CD8-positive, alpha-beta memory T cell (primary cell): ENCODE measurements around the gene VPS54. TPM values are rescaled to one million over a fixed set of nuclear protein-coding genes. Genes with fewer than 3 reads are reported as not detected.
"Not testable (repeated sequence)": the region's sequence is repeated elsewhere in the genome, so short reads cannot be mapped to it uniquely, and the experiment has no call there.

ENCODE experiments used
- CTCF ChIA-PET: fragments of 350-600 bp; sonication (Branson Sonifier 250); formaldehyde crosslinking; loops from one replicate; lab custom pipeline; 2021; ENCODE audit warnings: antibody characterized with exemption; lab: Charles Lee
- POLR2A ChIA-PET: fragments of 350-600 bp; sonication (Branson Sonifier 250); formaldehyde crosslinking; loops from one replicate; lab custom pipeline; 2021; ENCODE audit warnings: antibody characterized with exemption; lab: Charles Lee
- DNase-seq, 5 donors: peaks; one replicate each; pipeline versions ENCODE4 v3.0.0 to v3.0.0-alpha.2; 2020 to 2022; ENCODE audit warnings: mixed read lengths in 1 of 5
- H3K27ac ChIP-seq: one replicate; pipeline ENCODE4 v1.7.0; 2013; ENCODE audit warnings: low read depth, mild to moderate bottlenecking, low read length, moderate library complexity
- H3K27me3 ChIP-seq: 2 replicates; pipeline ENCODE4 v1.7.0; 2013; ENCODE audit warnings: low read length, mild to moderate bottlenecking; ENCODE audit not compliant: insufficient read depth, poor library complexity, severe bottlenecking
- H3K36me3 ChIP-seq: 2 replicates; pipeline ENCODE4 v1.7.0; 2013; ENCODE audit warnings: mild to moderate bottlenecking, low read length, moderate library complexity; ENCODE audit not compliant: insufficient read depth
- H3K4me1 ChIP-seq: 2 replicates; pipeline ENCODE4 v1.7.0; 2013; ENCODE audit warnings: mild to moderate bottlenecking, low read length, moderate library complexity; ENCODE audit not compliant: insufficient read depth
- H3K4me3 ChIP-seq: 2 replicates; pipeline ENCODE4 v1.7.0; 2013; ENCODE audit warnings: mild to moderate bottlenecking, low read length
- H3K9me3 ChIP-seq: 2 replicates; pipeline ENCODE4 v1.7.0; 2013; ENCODE audit warnings: mild to moderate bottlenecking, low read length
- H3K27ac Mint-ChIP-seq, 8 donors: one replicate each; pipeline ENCODE4 v1.8.0; 2020 to 2021; ENCODE audit warnings: mixed read lengths in 8 of 8, mild to moderate bottlenecking in 6 of 8, inconsistent platforms in 3 of 8, moderate library complexity in 3 of 8
- H3K27me3 Mint-ChIP-seq, 2 donors: one replicate each; pipeline ENCODE4 v1.8.0; 2020 to 2021; ENCODE audit warnings: mixed read lengths in 2 of 2, mild to moderate bottlenecking in 1 of 2, moderate library complexity in 1 of 2
- H3K36me3 Mint-ChIP-seq, 3 donors: one replicate each; pipeline ENCODE4 v1.8.0; 2020 to 2021; ENCODE audit warnings: mixed read lengths in 3 of 3, inconsistent platforms in 1 of 3, mild to moderate bottlenecking in 1 of 3
- H3K4me1 Mint-ChIP-seq, 3 donors: one replicate each; pipeline ENCODE4 v1.8.0; 2020 to 2021; ENCODE audit warnings: mixed read lengths in 3 of 3, inconsistent platforms in 1 of 3, mild to moderate bottlenecking in 1 of 3
- H3K4me3 Mint-ChIP-seq, 7 donors: one replicate each; pipeline ENCODE4 v1.8.0; 2020 to 2021; ENCODE audit warnings: mixed read lengths in 7 of 7, mild to moderate bottlenecking in 6 of 7, moderate library complexity in 4 of 7, inconsistent platforms in 2 of 7
- H3K9me3 Mint-ChIP-seq, 5 donors: one replicate each; pipeline ENCODE4 v1.8.0; 2020 to 2022; ENCODE audit warnings: mixed read lengths in 5 of 5, mild to moderate bottlenecking in 3 of 5, moderate library complexity in 2 of 5, inconsistent platforms in 1 of 5
- polyA plus RNA-seq: library from polyadenylated mRNA; unstranded; fragments of 300-500 nt; fragmentation: Illumina TruSeq; gene quantifications from one replicate; pipeline ENCODE4 v1.2.3, GENCODE V29; 2021
- total RNA-seq, 2 experiments: library from RNA; stranded (reverse); gene quantifications; one replicate each; pipeline ENCODE4 v1.2.3, GENCODE V29; 2021

Gene VPS54
- total and polyA plus RNA-seq, 3 experiments from 2014 or later = 10.7 to 11.3 (median 10.9) TPM

DNA sequence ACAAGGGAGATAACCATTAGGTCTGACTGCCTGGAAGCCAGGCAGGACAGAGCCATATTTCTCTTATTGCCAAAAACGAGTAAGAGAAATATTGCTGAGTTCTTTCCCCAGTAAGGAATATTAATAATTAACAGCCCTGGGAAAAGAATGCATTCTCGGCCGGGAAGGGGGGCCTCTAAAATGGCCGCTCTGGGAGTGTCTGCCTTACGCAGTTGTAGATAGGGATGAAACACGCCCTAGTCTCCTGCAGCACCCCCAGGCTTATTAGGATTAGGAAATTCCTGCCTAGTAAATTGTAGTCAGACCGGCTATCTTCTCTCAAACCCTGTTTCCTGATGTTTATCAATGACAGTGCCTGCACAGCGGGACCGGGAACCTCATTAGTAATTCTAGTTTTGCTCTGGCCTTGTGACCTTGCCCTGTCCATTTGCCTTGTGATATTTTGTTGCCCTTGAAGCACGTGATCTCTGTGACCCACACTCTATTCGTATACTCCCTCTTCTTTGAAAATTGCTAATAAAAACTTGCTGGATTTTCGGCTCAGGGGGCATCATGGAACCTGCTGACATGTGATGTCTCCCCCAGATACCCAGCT lies 30.3 kb downstream of the VPS54 start:
- H3K4me3 ChIP-seq, H3K27ac ChIP-seq, H3K4me3 Mint-ChIP-seq, H3K27me3 ChIP-seq, H3K27me3 Mint-ChIP-seq, H3K9me3 ChIP-seq, H3K36me3 ChIP-seq, DNase-seq, POLR2A ChIA-PET, H3K36me3 Mint-ChIP-seq, CTCF ChIA-PET: not testable (repeated sequence)
- H3K4me1 Mint-ChIP-seq = peaks cover 36 to 53% (median 51%) of the 10 kb centered on the region in 3 donors
- H3K4me1 ChIP-seq = peaks cover 10% of the 10 kb centered on the region
- H3K9me3 Mint-ChIP-seq = peaks cover 3 to 12% (median 6%) of the 10 kb centered on the region in 5 donors
- H3K27ac Mint-ChIP-seq = peak overlapping the region in 2 of 8 donors; percentile 29 to 52

DNA sequence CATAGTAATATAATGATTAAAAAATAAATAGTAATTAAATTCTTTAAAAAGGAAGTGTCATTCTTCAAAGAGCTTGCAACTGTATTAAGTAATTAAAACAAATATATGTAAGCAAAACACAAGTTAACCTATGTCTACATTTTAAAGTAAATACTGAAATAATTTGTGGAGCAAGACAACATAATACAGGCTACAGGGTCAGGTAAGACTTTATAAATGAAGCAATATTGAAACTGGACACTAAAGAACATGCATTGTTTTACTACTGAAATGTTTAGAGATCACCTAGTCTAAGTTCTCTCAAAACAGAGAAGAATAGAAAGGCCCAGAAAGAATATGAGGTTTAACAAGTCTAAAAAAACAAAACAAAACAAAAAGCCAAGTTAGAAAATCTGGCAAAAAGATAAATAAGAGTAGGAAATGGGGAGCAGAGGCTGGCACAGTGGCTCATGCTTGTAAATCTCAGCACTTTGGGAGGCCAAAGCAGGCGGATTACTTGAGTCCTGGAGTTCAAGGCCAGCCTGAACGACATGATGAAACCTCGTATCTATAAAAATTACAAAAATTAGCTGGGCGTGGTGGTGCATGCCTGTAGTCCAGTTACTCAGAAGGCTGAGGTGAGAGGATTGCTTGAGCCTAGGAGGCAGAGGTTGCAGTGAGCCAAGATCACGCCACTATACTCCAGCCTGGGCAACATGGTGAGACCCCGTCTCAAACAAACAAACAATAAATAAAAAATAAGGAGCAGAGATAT lies 34.4 kb downstream of the VPS54 start:
- Histone ChIP-seq H3K36me3 (no peaks in the 10 kb centered on the region), H3K27me3 (no peaks in the 10 kb centered on the region), H3K9me3 (no peaks in the 10 kb centered on the region), H3K4me1 (peaks cover 10% of the 10 kb centered on the region), H3K27ac (no peak overlapping the region), H3K4me3 (no peak overlapping the region)
- Mint-ChIP-seq H3K4me3 (peak overlapping the region in 1 of 7 donors; percentile 52), H3K36me3 (peaks cover 6 to 27% (median 19%) of the 10 kb centered on the region in 3 donors), H3K9me3 (peaks cover 0 to 5% (median 2%) of the 10 kb centered on the region in 5 donors), H3K4me1 (peaks cover 34 to 61% (median 49%) of the 10 kb centered on the region in 3 donors), H3K27ac (peak overlapping the region in 3 of 8 donors; percentile 69 to 93 (median 84)), H3K27me3 (no peaks in the 10 kb centered on the region)
- no peak for DNase-seq
- ChIA-PET CTCF (no interaction called here), POLR2A (no interaction called here)

DNA sequence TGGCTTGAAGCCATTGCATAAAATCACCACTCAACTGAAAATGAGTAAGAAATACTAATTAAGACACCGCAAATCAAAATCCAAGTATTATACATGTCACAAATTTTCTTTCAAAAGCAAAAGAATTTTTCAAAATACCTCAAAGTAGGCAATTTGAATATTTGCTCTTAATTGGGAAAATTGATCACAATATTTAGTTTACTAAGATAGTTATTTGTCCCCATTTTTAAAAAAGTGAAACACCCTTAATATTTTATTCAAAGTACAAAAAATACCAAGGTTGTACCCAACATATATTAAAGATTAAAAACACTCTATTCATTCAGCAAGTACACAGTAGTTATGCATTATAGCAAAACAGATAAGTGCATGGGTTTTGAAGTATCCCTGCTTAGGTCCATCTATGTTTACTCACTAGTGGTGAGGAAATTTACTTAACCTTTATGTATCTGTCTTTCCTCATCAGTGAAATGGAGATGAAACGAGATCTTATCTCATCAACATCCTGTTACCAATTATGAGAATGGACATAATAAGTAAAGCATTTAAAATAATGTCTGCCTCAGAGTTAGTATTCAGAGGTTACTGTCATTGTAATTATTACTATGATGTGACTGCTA lies 35.1 kb downstream of the VPS54 start:
- peaks cover 10% of the 10 kb centered on the region for H3K4me1 ChIP-seq
- CTCF ChIA-PET = no interaction called here
- peaks cover 32 to 63% (median 53%) of the 10 kb centered on the region in 3 donors for H3K4me1 Mint-ChIP-seq
- DNase-seq = no peak
- no peak overlapping the region for H3K27ac ChIP-seq
- H3K4me3 Mint-ChIP-seq = no peak overlapping the region
- H3K27me3 ChIP-seq = no peaks in the 10 kb centered on the region
- no peaks in the 10 kb centered on the region for H3K9me3 ChIP-seq
- POLR2A ChIA-PET = no interaction called here
- no peaks in the 10 kb centered on the region for H3K27me3 Mint-ChIP-seq
- H3K27ac Mint-ChIP-seq = no peak overlapping the region
- peaks cover 0 to 2% (median under 1%) of the 10 kb centered on the region in 5 donors for H3K9me3 Mint-ChIP-seq
- H3K36me3 ChIP-seq = no peaks in the 10 kb centered on the region
- H3K36me3 Mint-ChIP-seq = peaks cover 6 to 27% (median 19%) of the 10 kb centered on the region in 3 donors
- H3K4me3 ChIP-seq = no peak overlapping the region

DNA sequence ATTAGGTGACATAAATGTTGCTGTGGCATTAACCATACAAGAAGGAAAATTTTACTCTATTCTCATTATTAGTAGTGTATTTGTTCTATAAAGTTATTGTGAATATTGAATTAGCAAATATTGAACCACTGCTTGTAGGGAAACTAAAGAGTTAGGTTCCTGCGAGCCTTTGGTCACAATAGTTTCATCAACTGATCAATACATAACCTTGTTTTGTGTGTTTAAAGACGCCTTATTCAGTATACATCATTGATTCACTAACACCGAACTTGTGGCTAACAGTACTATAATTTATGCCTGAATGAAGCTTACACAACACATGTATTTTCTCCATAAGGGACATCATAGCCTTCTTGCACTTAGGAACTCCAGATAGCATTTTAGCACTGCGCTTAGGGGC lies 36.9 kb downstream of the VPS54 start:
- Mint-ChIP-seq H3K27ac (peak overlapping the region in 1 of 8 donors; percentile 58), H3K27me3 (no peaks in the 10 kb centered on the region), H3K4me1 (peaks cover 40 to 66% (median 57%) of the 10 kb centered on the region in 3 donors), H3K4me3 (no peak overlapping the region), H3K9me3 (no peaks in the 10 kb centered on the region), H3K36me3 (peaks cover 6 to 31% (median 14%) of the 10 kb centered on the region in 3 donors)
- no peak for DNase-seq
- H3K36me3 ChIP-seq = no peaks in the 10 kb centered on the region
- peaks cover 21% of the 10 kb centered on the region for H3K4me1 ChIP-seq
- no peaks in the 10 kb centered on the region for H3K9me3 ChIP-seq
- H3K27ac ChIP-seq = no peak overlapping the region
- H3K4me3 ChIP-seq = no peak overlapping the region
- no peaks in the 10 kb centered on the region for H3K27me3 ChIP-seq
- CTCF ChIA-PET = interaction anchor here (0.8 kb wide), 1 partner anchor 23 kb away, joined by 3 read pairs; no protein-coding TSS in a partner anchor
- POLR2A ChIA-PET = no interaction called here

DNA sequence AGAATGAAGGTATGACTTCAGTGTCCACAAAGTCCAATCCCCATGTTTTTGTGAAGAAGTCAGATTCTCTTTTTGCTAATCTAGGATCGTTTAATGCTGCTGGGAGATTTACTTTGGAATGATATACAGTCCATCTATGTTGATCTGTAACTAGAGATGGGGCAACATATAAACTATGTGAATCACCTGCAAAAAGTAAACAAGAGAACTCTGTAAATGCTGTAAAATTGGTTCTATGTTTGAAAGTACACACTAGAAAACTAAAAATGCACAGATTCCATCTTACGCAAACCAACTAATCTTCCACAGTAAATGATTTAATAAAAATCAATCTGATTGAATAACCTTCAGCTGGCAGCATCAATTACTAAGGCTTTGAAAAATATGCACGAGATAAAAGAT lies 37.5 kb downstream of the VPS54 start:
- ChIA-PET CTCF (no interaction called here), POLR2A (no interaction called here)
- Histone ChIP-seq H3K9me3 (no peaks in the 10 kb centered on the region), H3K27me3 (no peaks in the 10 kb centered on the region), H3K4me1 (peaks cover 21% of the 10 kb centered on the region), H3K4me3 (no peak overlapping the region), H3K27ac (no peak overlapping the region), H3K36me3 (no peaks in the 10 kb centered on the region)
- Mint-ChIP-seq H3K4me3 (no peak overlapping the region), H3K27ac (peak overlapping the region in 1 of 8 donors; percentile 44), H3K27me3 (no peaks in the 10 kb centered on the region), H3K4me1 (peaks cover 35 to 62% (median 52%) of the 10 kb centered on the region in 3 donors), H3K36me3 (peaks cover 6 to 32% (median 14%) of the 10 kb centered on the region in 3 donors), H3K9me3 (no peaks in the 10 kb centered on the region)
- DNase-seq = no peak

DNA sequence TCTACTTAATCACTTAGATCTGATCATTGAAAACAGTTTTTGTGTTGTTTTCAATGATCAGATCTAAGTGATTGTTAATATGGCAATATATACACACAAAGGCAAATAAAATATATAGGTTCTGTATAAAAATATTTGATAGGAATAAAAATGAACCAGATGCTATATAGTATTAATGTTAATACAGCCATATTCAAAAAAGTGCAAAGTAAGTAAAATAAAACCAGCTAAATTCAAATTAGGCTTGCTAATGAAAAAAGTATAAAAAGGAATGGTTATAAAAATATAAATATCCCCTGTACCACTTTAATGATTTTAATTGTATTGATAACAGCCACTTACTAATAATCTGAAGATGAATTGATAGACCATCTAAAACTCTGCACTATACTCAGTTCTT lies 38.4 kb downstream of the VPS54 start:
- no peak overlapping the region for H3K27ac Mint-ChIP-seq
- no peak for DNase-seq
- peaks cover 6 to 37% (median 14%) of the 10 kb centered on the region in 3 donors for H3K36me3 Mint-ChIP-seq
- H3K4me3 Mint-ChIP-seq = no peak overlapping the region
- H3K9me3 Mint-ChIP-seq = no peaks in the 10 kb centered on the region
- Histone ChIP-seq H3K27me3 (no peaks in the 10 kb centered on the region), H3K27ac (no peak overlapping the region), H3K4me3 (no peak overlapping the region), H3K9me3 (no peaks in the 10 kb centered on the region), H3K36me3 (no peaks in the 10 kb centered on the region), H3K4me1 (peaks cover 21% of the 10 kb centered on the region)
- H3K27me3 Mint-ChIP-seq = no peaks in the 10 kb centered on the region
- ChIA-PET POLR2A (no interaction called here), CTCF (no interaction called here)
- H3K4me1 Mint-ChIP-seq = peaks cover 29 to 54% (median 44%) of the 10 kb centered on the region in 3 donors

DNA sequence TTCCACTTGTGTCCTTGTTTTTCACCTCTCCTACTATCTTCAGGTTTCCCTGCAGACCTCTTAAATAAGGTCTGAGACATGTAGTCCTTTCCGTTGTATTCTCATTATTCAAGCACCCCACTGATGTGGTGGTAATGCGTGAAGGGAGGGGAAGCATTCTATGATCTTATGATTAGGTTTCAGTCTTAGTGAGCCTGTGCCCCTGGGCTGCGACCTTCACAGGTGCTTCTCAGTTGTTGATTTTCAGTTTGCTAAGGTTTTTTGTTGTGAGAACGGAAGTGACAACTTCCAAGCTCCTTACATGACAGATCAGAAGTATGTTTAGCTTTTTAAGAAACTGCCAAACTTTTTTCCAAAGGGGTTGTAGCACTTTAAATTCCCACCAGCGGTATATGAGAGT lies 41.3 kb downstream of the VPS54 start:
- Histone ChIP-seq H3K4me3 (no peak overlapping the region), H3K36me3 (no peaks in the 10 kb centered on the region), H3K27ac (no peak overlapping the region), H3K27me3 (no peaks in the 10 kb centered on the region), H3K4me1 (peaks cover 11% of the 10 kb centered on the region), H3K9me3 (no peaks in the 10 kb centered on the region)
- DNase-seq = no peak
- H3K9me3 Mint-ChIP-seq = no peaks in the 10 kb centered on the region
- POLR2A ChIA-PET = no interaction called here
- CTCF ChIA-PET = no interaction called here
- H3K36me3 Mint-ChIP-seq = peaks cover 6 to 44% (median 15%) of the 10 kb centered on the region in 3 donors
- H3K27ac Mint-ChIP-seq = peak overlapping the region; percentile 3 to 93 (median 60)
- H3K4me1 Mint-ChIP-seq = peaks cover 15 to 33% (median 27%) of the 10 kb centered on the region in 3 donors
- no peaks in the 10 kb centered on the region for H3K27me3 Mint-ChIP-seq
- H3K4me3 Mint-ChIP-seq = peak overlapping the region in 3 of 7 donors; percentile 3 to 58 (median 4)

DNA sequence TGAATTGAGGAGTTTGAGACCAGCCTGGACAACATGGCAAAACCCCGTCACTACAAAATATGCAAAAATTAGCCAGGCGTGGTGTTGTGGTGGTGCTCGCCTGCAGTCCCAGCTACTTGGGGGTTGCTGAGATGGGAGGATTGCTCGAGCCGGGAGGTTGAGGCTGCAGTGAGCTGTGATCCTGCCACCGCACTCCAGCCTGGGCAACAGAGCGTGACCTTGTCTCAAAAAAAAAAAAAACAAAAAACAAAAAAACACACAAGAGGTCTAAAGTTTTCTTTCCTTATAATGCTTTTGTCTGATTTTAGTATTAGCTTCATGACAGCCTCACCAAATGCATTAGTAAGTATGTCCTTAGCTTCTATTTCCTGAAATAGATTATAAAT lies 43.1 kb downstream of the VPS54 start:
- peaks cover 6% of the 10 kb centered on the region for H3K36me3 ChIP-seq
- H3K4me1 ChIP-seq = peaks cover 11% of the 10 kb centered on the region
- H3K9me3 ChIP-seq = no peaks in the 10 kb centered on the region
- H3K27ac Mint-ChIP-seq = no peak overlapping the region
- ChIA-PET POLR2A (interaction anchor here (0.7 kb wide), 2 partner anchors 68 to 892 kb away, joined by 3 to 4 read pairs; no protein-coding TSS in a partner anchor), CTCF (no interaction called here)
- H3K9me3 Mint-ChIP-seq = no peaks in the 10 kb centered on the region
- no peak overlapping the region for H3K4me3 ChIP-seq
- H3K27me3 Mint-ChIP-seq = no peaks in the 10 kb centered on the region
- no peak overlapping the region for H3K27ac ChIP-seq
- no peaks in the 10 kb centered on the region for H3K27me3 ChIP-seq
- peaks cover 5 to 39% (median 12%) of the 10 kb centered on the region in 3 donors for H3K36me3 Mint-ChIP-seq
- peaks cover 13 to 29% (median 22%) of the 10 kb centered on the region in 3 donors for H3K4me1 Mint-ChIP-seq
- no peak overlapping the region for H3K4me3 Mint-ChIP-seq
- no peak for DNase-seq
